Hematopoietic multipotent progenitor cell treated with erythropoietin and hydrocortisone succinate and interleukin-3 and kit ligand, for 15 days (in vitro differentiated cells): ENCODE results near the gene FARP1.

Experiments used
- DNase-seq: peaks from one replicate; pipeline ENCODE4 v3.0.0-alpha.2; 2015; ENCODE audit warnings: low spot score

The FARP1 gene

GRCh38 chr13:98175043-98175442 lies 32.1 kb downstream of the FARP1 start:
- no peak for DNase-seq

- no peak for DNase-seq
These were observed 32.9 kb downstream of the FARP1 start for GRCh38 chr13:98175823-98176222.

GRCh38 chr13:98176777-98177608 lies 34.1 kb downstream of the FARP1 start, which contains the start of gene RNF113B:
TSS of gene RNF113B (minus strand) at chr13:98177269. CDS start at chr13:98177236, 33 bp downstream.
- DNase-seq, result no peak

GRCh38 chr13:98180092-98180491 lies 37.2 kb downstream of the FARP1 start:
- DNase-seq, result no peak

GRCh38 chr13:98181111-98181815 lies 38.4 kb downstream of the FARP1 start:
- no peak for DNase-seq

- no peak for DNase-seq
These were observed 39.3 kb downstream of the FARP1 start for GRCh38 chr13:98182153-98182552.

GRCh38 chr13:98182589-98182988 lies 39.7 kb downstream of the FARP1 start:
- no peak for DNase-seq

- no peak for DNase-seq
These were observed 41.9 kb downstream of the FARP1 start for GRCh38 chr13:98184792-98185191.

GRCh38 chr13:98187155-98187964 lies 44.5 kb downstream of the FARP1 start:
- DNase-seq, result no peak

GRCh38 chr13:98187965-98188261 lies 45.0 kb downstream of the FARP1 start:
- no peak for DNase-seq

- no peak for DNase-seq
These were observed 45.8 kb downstream of the FARP1 start for GRCh38 chr13:98188544-98189166.

GRCh38 chr13:98189841-98190505 lies 47.1 kb downstream of the FARP1 start:
- DNase-seq, result no peak

- DNase-seq, result no peak
These were observed 48.1 kb downstream of the FARP1 start for GRCh38 chr13:98190889-98191444.

- no peak for DNase-seq
These were observed 49.1 kb downstream of the FARP1 start for GRCh38 chr13:98192008-98192407.

GRCh38 chr13:98195054-98195791 lies 52.3 kb downstream of the FARP1 start:
- no peak for DNase-seq

GRCh38 chr13:98198683-98199082 lies 55.8 kb downstream of the FARP1 start:
- DNase-seq, result no peak

- DNase-seq, result no peak
These were observed 56.6 kb downstream of the FARP1 start for GRCh38 chr13:98199480-98199879.

- DNase-seq, result no peak
These were observed 57.5 kb downstream of the FARP1 start for GRCh38 chr13:98200211-98200878.

- DNase-seq, result no peak
These were observed 58.3 kb downstream of the FARP1 start for GRCh38 chr13:98201189-98201588.

GRCh38 chr13:98201984-98202383 lies 59.1 kb downstream of the FARP1 start:
- no peak for DNase-seq
